Smooth muscle cell (in vitro differentiated cells): ENCODE measurements around the gene ACACA. TPM values are rescaled to one million over a fixed set of nuclear protein-coding genes. Genes with fewer than 3 reads are reported as not detected.

ENCODE experiments used
- DNase-seq: peaks from one replicate; lab custom pipeline; 2025; ENCODE audit not compliant: unreplicated experiment; lab: John Stamatoyannopoulos, UW
- H2AFZ ChIP-seq: fragments of 200-600 bp; sonication (generic); 2 replicates; pipeline ENCODE4 v1.6.0; 2016; ENCODE audit warnings: antibody characterized with exemption, low read depth, mild to moderate bottlenecking
- H3F3A ChIP-seq: fragments of 200-600 bp; sonication (generic); 2 replicates; pipeline ENCODE4 v1.6.0; 2017; ENCODE audit warnings: antibody characterized with exemption, low read depth
- H3K27ac ChIP-seq: fragments of 200-600 bp; sonication (generic); 2 replicates; pipeline ENCODE4 v1.5.1; 2016; ENCODE audit warnings: low read depth, mild to moderate bottlenecking
- H3K27me3 ChIP-seq: fragments of 200-600 bp; sonication (generic); 2 replicates; pipeline ENCODE4 v1.6.1; 2016; ENCODE audit warnings: low read depth, mild to moderate bottlenecking
- H3K36me3 ChIP-seq: fragments of 200-600 bp; sonication (generic); 2 replicates; pipeline ENCODE4 v1.5.1; 2016; ENCODE audit warnings: low read depth
- H3K4me1 ChIP-seq: fragments of 200-600 bp; sonication (generic); 2 replicates; pipeline ENCODE4 v1.5.1; 2016; ENCODE audit warnings: low read depth
- H3K4me2 ChIP-seq: fragments of 200-600 bp; sonication (generic); 2 replicates; pipeline ENCODE4 v1.6.0; 2016; ENCODE audit warnings: mild to moderate bottlenecking
- H3K4me3 ChIP-seq: fragments of 200-600 bp; sonication (generic); 2 replicates; pipeline ENCODE4 v1.5.1; 2016; ENCODE audit warnings: mild to moderate bottlenecking
- H3K79me2 ChIP-seq: fragments of 200-600 bp; sonication (generic); 2 replicates; pipeline ENCODE4 v1.6.0; 2016; ENCODE audit warnings: low read depth, mild to moderate bottlenecking
- H3K9ac ChIP-seq: fragments of 200-600 bp; sonication (generic); 2 replicates; pipeline ENCODE4 v1.6.0; 2016; ENCODE audit warnings: low read depth
- H3K9me3 ChIP-seq: fragments of 200-600 bp; sonication (generic); replicated peaks from 2 replicates; pipeline ENCODE4 v1.5.1; 2016; ENCODE audit warnings: low read depth
- H4K20me1 ChIP-seq: fragments of 200-600 bp; sonication (generic); 2 replicates; pipeline ENCODE4 v1.6.0; 2016; ENCODE audit warnings: low read depth
- WGBS: methylation state at CpG from one replicate; pipeline ENCODE4 v1.1.7; 2016; ENCODE audit warnings: low lambda C conversion rate; 5-methylcytosine and 5-hydroxymethylcytosine counted together
- polyA plus RNA-seq: library from polyadenylated mRNA; unstranded; fragments of >200 nt; fragmentation: Nextera tagmentation; extraction: Ambion mirVana; gene quantifications from 2 replicates; pipeline ENCODE4 v1.2.1, GENCODE V29; 2016
- total RNA-seq: library from RNA; depleted of rRNA; stranded (reverse); fragments of >200 nt; gene quantifications from 2 replicates; pipeline ENCODE4 v1.2.3, GENCODE V29; 2014
- TF ChIP-seq, protein P1 (sequence below): fragments of 200-600 bp; sonication (generic); IDR thresholded peaks from 2 replicates; pipeline ENCODE4 v1.5.1; 2017; ENCODE audit warnings: borderline replicate concordance, mild to moderate bottlenecking, antibody characterized with exemption; ENCODE audit not compliant: insufficient read depth, poor library complexity, severe bottlenecking

The ACACA gene
- total and polyA plus RNA-seq, 2 experiments from 2014 or later = 16.4 to 33.9 TPM

- DNase-seq = no peak
- peaks cover 7% of the 10 kb centered on the region for H4K20me1 ChIP-seq
- H3K36me3 ChIP-seq = no peaks in the 10 kb centered on the region
- H3K4me2 ChIP-seq = no peak overlapping the region
- WGBS = 79% methylated on average over 6 of the region's 6 CpGs
- H3K9me3 ChIP-seq = no peaks in the 10 kb centered on the region
- H3F3A ChIP-seq = peaks cover 17% of the 10 kb centered on the region
- peaks cover 22% of the 10 kb centered on the region for H3K4me1 ChIP-seq
- TF ChIP-seq, protein P1, sequence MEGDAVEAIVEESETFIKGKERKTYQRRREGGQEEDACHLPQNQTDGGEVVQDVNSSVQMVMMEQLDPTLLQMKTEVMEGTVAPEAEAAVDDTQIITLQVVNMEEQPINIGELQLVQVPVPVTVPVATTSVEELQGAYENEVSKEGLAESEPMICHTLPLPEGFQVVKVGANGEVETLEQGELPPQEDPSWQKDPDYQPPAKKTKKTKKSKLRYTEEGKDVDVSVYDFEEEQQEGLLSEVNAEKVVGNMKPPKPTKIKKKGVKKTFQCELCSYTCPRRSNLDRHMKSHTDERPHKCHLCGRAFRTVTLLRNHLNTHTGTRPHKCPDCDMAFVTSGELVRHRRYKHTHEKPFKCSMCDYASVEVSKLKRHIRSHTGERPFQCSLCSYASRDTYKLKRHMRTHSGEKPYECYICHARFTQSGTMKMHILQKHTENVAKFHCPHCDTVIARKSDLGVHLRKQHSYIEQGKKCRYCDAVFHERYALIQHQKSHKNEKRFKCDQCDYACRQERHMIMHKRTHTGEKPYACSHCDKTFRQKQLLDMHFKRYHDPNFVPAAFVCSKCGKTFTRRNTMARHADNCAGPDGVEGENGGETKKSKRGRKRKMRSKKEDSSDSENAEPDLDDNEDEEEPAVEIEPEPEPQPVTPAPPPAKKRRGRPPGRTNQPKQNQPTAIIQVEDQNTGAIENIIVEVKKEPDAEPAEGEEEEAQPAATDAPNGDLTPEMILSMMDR = no peak
- no peak overlapping the region for H2AFZ ChIP-seq
- no peaks in the 10 kb centered on the region for H3K27me3 ChIP-seq
- no peak overlapping the region for H3K9ac ChIP-seq
- H3K27ac ChIP-seq = no peak overlapping the region
- H3K4me3 ChIP-seq = no peak overlapping the region
- H3K79me2 ChIP-seq = no peaks in the 10 kb centered on the region
Observed at GRCh38 chr17:37137906-37138514, 268.6 kb downstream of the ACACA start.

DNA sequence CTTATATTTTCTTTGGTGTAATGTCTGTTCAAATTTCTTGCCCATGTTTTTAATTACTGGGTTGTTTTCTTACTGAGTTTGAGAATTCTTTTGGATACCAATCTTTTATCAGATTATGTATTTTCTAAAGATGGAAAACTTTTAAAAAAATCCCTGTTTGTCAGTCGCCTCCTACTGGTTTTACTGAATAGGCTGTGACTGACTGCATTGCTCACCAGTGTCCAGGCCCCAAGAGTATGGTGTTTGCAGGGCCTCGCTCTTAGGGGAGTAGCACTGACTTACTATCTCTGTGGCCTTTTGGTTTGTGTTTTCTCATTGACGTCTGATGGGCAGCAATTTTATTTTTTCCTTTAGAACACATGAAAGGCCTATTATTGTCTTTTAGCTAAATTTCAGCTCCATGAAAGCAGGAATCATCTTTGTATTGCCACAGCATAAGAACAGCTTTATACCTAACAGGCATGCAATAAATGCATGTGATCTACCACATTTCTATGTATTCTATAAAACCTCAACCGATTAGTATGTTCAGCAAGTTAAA is 269.5 kb downstream of the ACACA start:
- no peaks in the 10 kb centered on the region for H3K79me2 ChIP-seq
- peaks cover 7% of the 10 kb centered on the region for H4K20me1 ChIP-seq
- TF ChIP-seq, protein P1 = no peak
- peaks cover 26% of the 10 kb centered on the region for H3K4me1 ChIP-seq
- no peak overlapping the region for H3K9ac ChIP-seq
- peaks cover 22% of the 10 kb centered on the region for H3F3A ChIP-seq
- H3K9me3 ChIP-seq = no peaks in the 10 kb centered on the region
- H3K36me3 ChIP-seq = no peaks in the 10 kb centered on the region
- H3K4me3 ChIP-seq = no peak overlapping the region
- 82% methylated on average over 4 of the region's 4 CpGs for WGBS
- DNase-seq = no peak
- no peaks in the 10 kb centered on the region for H3K27me3 ChIP-seq
- no peak overlapping the region for H3K4me2 ChIP-seq
- H3K27ac ChIP-seq = no peak overlapping the region
- no peak overlapping the region for H2AFZ ChIP-seq

GRCh38 chr17:37135576-37135975 is 271.1 kb downstream of the ACACA start:
- H3K4me3 ChIP-seq = no peak overlapping the region
- H3K9ac ChIP-seq = no peak overlapping the region
- TF ChIP-seq, protein P1 = no peak
- no peak overlapping the region for H2AFZ ChIP-seq
- no peak for DNase-seq
- no peaks in the 10 kb centered on the region for H3K79me2 ChIP-seq
- peaks cover 7% of the 10 kb centered on the region for H4K20me1 ChIP-seq
- H3K4me1 ChIP-seq = peaks cover 42% of the 10 kb centered on the region
- peaks cover 22% of the 10 kb centered on the region for H3F3A ChIP-seq
- H3K4me2 ChIP-seq = no peak overlapping the region
- H3K9me3 ChIP-seq = no peaks in the 10 kb centered on the region
- no peaks in the 10 kb centered on the region for H3K36me3 ChIP-seq
- H3K27ac ChIP-seq = no peak overlapping the region
- no peaks in the 10 kb centered on the region for H3K27me3 ChIP-seq
- 98% methylated on average over 2 of the region's 2 CpGs for WGBS

GRCh38 chr17:37134050-37134449 is 272.6 kb downstream of the ACACA start:
- Histone ChIP-seq H2AFZ (no peak overlapping the region), H3K9ac (no peak overlapping the region), H3K27me3 (no peaks in the 10 kb centered on the region), H3K4me1 (peaks cover 49% of the 10 kb centered on the region), H3K4me2 (peak overlapping the region; percentile 0), H3K79me2 (no peaks in the 10 kb centered on the region), H3K36me3 (no peaks in the 10 kb centered on the region), H3F3A (peaks cover 15% of the 10 kb centered on the region), H4K20me1 (peaks cover 7% of the 10 kb centered on the region), H3K9me3 (no peaks in the 10 kb centered on the region), H3K4me3 (no peak overlapping the region), H3K27ac (peak overlapping the region; percentile 14)
- 16% methylated on average over 6 of the region's 6 CpGs for WGBS
- TF ChIP-seq, protein P1 = no peak
- DNase-seq = no peak
